HepG2 (cell line): ENCODE results near the gene SNX7. TPM values are rescaled to one million over a fixed set of nuclear protein-coding genes. Genes with fewer than 3 reads are reported as not detected.

Source experiments
- ARHGAP35 ChIP-seq: sonication (generic); formaldehyde crosslinking; IDR thresholded peaks from 2 replicates; pipeline ENCODE4 v1.9.0; 2022; ENCODE audit warnings: mild to moderate bottlenecking, inconsistent platforms, moderate library complexity, missing genetic modification reagents, borderline replicate concordance
- ASH2L ChIP-seq: fragments of 300-600, 200-600 bp; sonication (generic); IDR thresholded peaks from 2 replicates; pipeline ENCODE4 v1.7.0; 2017; ENCODE audit warnings: low read depth, mild to moderate bottlenecking, moderate library complexity, mixed read lengths, low read length; ENCODE audit not compliant: insufficient read length
- CENPT ChIP-seq: sonication (generic); formaldehyde crosslinking; IDR thresholded peaks from 2 replicates; pipeline ENCODE4 v1.8.0; 2022; ENCODE audit warnings: low read depth, mild to moderate bottlenecking, moderate library complexity, missing genetic modification reagents
- DPF2 ChIP-seq: sonication (generic); formaldehyde crosslinking; IDR thresholded peaks from 2 replicates; pipeline ENCODE4 v1.4.0; 2020; ENCODE audit warnings: mild to moderate bottlenecking, low read depth, missing genetic modification reagents, borderline replicate concordance
- GATA4 ChIP-seq: sonication (generic); IDR thresholded peaks from 2 replicates; pipeline ENCODE4 v1.6.1; 2016; ENCODE audit warnings: antibody characterized with exemption, low read depth, borderline replicate concordance
- HDAC6 ChIP-seq: fragments of 200-600 bp; sonication (generic); IDR thresholded peaks from 2 replicates; pipeline ENCODE4 v1.7.0; 2017; ENCODE audit warnings: mild to moderate bottlenecking, antibody characterized with exemption, low read length, low read depth
- HOXA5 ChIP-seq: sonication (generic); formaldehyde crosslinking; IDR thresholded peaks from 2 replicates; pipeline ENCODE4 v1.4.0; 2020; ENCODE audit warnings: missing genetic modification reagents
- IKZF4 ChIP-seq: sonication (generic); formaldehyde crosslinking; IDR thresholded peaks from 2 replicates; pipeline ENCODE4 v1.5.1; 2020; ENCODE audit warnings: borderline replicate concordance, mild to moderate bottlenecking, low read depth, missing genetic modification reagents; ENCODE audit errors: not compliant biosample characterization
- JUNB ChIP-seq: sonication (generic); formaldehyde crosslinking; IDR thresholded peaks from 2 replicates; pipeline ENCODE4 v1.8.0; 2022; ENCODE audit warnings: missing genetic modification reagents, mild to moderate bottlenecking, borderline replicate concordance
- KLF13 ChIP-seq: sonication (generic); formaldehyde crosslinking; IDR thresholded peaks from 2 replicates; pipeline ENCODE4 v1.4.0; 2020; ENCODE audit warnings: mild to moderate bottlenecking, missing genetic modification reagents
- MZF1 ChIP-seq: sonication (generic); formaldehyde crosslinking; IDR thresholded peaks from 2 replicates; pipeline ENCODE4 v1.8.1; 2023; ENCODE audit warnings: mild to moderate bottlenecking, missing genetic modification reagents, borderline replicate concordance
- NFKB2 ChIP-seq: sonication (generic); formaldehyde crosslinking; IDR thresholded peaks from 2 replicates; pipeline ENCODE4 v1.4.0; 2020; ENCODE audit warnings: missing genetic modification reagents, borderline replicate concordance
- XBP1 ChIP-seq: sonication (generic); formaldehyde crosslinking; IDR thresholded peaks from 2 replicates; pipeline ENCODE4 v1.5.0; 2020; ENCODE audit warnings: missing genetic modification reagents
- ZBTB7B ChIP-seq: sonication (generic); formaldehyde crosslinking; IDR thresholded peaks from 2 replicates; pipeline ENCODE4 v1.4.0; 2020; ENCODE audit warnings: missing genetic modification reagents
- ZMYM2 ChIP-seq: sonication (generic); formaldehyde crosslinking; IDR thresholded peaks from 2 replicates; pipeline ENCODE4 v1.8.0; 2022; ENCODE audit warnings: mild to moderate bottlenecking, missing genetic modification reagents
- ZNF234 ChIP-seq: sonication (generic); formaldehyde crosslinking; conservative IDR thresholded peaks from 2 replicates; pipeline ENCODE4 v1.5.1; 2020; ENCODE audit warnings: mild to moderate bottlenecking, missing genetic modification reagents
- ZNF263 ChIP-seq: sonication (generic); formaldehyde crosslinking; IDR thresholded peaks from 2 replicates; pipeline ENCODE4 v1.4.0; 2020; ENCODE audit warnings: missing genetic modification reagents
- ZNF33A ChIP-seq: sonication (generic); formaldehyde crosslinking; IDR thresholded peaks from 2 replicates; pipeline ENCODE4 v1.5.1; 2020; ENCODE audit warnings: missing genetic modification reagents, mild to moderate bottlenecking, moderate library complexity, borderline replicate concordance
- ZNF343 ChIP-seq: sonication (generic); formaldehyde crosslinking; IDR thresholded peaks from 2 replicates; pipeline ENCODE4 v1.4.0; 2020; ENCODE audit warnings: mild to moderate bottlenecking, missing genetic modification reagents
- ZNF432 ChIP-seq: sonication (generic); formaldehyde crosslinking; IDR thresholded peaks from 2 replicates; pipeline ENCODE4 v1.5.0; 2020; ENCODE audit warnings: missing genetic modification reagents, mild to moderate bottlenecking, borderline replicate concordance
- ZNF557 ChIP-seq: sonication (generic); formaldehyde crosslinking; IDR thresholded peaks from 2 replicates; pipeline ENCODE4 v1.4.0; 2020; ENCODE audit warnings: missing genetic modification reagents
- ZNF850 ChIP-seq: sonication (generic); formaldehyde crosslinking; conservative IDR thresholded peaks from 2 replicates; pipeline ENCODE4 v1.9.0; 2021; ENCODE audit warnings: mild to moderate bottlenecking, missing genetic modification reagents
- polyA plus RNA-seq, 8 experiments: library from polyadenylated mRNA; depleted of rRNA in 3 of 8; stranded (reverse) in 7 of 8; unstranded in 1 of 8; fragments of >200 nt; fragmentation: Illumina TruSeq in 4 of 8; extraction: Trizol in 4 of 8; gene quantifications; 2 replicates each; pipeline versions ENCODE4 v1.2.1 to v1.2.3, GENCODE V29; 2011 to 2016; ENCODE audit warnings: low read depth in 4 of 8, missing spikeins in 1 of 8, mixed read lengths in 1 of 8; ENCODE audit not compliant: insufficient read depth in 1 of 8
- total RNA-seq, 5 experiments: library from RNA; depleted of rRNA; stranded (reverse); fragments of >200 nt; fragmentation: Illumina TruSeq; extraction: Trizol; gene quantifications; 2 replicates each; pipeline ENCODE4 v1.2.3, GENCODE V29; 2016; ENCODE audit warnings: low read depth in 1 of 5
- TF ChIP-seq, protein P1 (sequence below): sonication (generic); formaldehyde crosslinking; IDR thresholded peaks from 2 replicates; pipeline ENCODE4 v1.4.0; 2020; ENCODE audit warnings: missing genetic modification reagents
- TF ChIP-seq, protein P2 (sequence below): sonication (generic); formaldehyde crosslinking; IDR thresholded peaks from 2 replicates; pipeline ENCODE4 v1.8.0; 2022; ENCODE audit warnings: mild to moderate bottlenecking, missing genetic modification reagents, borderline replicate concordance

Gene SNX7
- total and polyA plus RNA-seq, 2 of the 13 experiments (the other 11 are each of a cell fraction or from before 2014, with no cell fraction given), result 14.3 to 33.5 TPM

DNA sequence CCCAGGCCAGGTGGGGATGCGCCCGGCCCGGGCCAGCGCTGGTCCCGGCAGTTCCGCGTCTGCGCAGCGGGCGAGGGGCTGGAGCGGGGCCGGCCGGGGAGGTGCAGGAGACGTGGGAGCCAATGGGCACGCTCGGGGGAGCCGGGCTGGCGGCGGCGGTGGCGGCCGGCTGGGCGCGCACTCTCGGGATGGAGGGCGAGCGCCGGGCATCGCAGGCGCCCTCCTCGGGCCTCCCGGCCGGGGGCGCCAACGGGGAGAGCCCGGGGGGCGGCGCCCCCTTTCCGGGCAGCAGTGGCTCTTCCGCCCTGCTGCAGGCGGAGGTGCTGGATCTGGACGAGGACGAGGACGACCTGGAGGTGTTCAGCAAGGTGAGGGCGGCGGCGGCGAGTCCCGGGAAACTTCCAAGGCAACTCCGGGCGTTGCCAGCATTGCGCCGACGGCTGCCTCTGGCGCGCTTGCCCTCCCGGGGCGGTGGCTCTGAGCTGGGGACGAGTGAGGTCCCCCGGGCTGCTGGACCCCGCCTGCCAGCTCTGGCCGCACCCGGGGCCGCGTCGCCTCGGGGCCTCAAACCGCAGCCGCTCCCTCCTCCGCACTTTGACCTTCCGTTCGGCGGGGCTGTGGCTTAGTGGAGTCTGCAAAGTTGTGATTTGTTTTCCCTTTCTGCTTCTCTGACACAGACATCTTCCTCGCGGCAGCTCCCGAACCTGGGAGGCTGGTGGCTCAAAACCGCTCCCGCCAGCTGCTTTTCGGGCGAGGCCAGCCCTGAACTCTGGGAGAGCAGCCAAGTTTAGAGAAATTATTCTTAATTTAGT lies at the start of gene SNX7 (continued):
- TF ChIP-seq, protein P1, sequence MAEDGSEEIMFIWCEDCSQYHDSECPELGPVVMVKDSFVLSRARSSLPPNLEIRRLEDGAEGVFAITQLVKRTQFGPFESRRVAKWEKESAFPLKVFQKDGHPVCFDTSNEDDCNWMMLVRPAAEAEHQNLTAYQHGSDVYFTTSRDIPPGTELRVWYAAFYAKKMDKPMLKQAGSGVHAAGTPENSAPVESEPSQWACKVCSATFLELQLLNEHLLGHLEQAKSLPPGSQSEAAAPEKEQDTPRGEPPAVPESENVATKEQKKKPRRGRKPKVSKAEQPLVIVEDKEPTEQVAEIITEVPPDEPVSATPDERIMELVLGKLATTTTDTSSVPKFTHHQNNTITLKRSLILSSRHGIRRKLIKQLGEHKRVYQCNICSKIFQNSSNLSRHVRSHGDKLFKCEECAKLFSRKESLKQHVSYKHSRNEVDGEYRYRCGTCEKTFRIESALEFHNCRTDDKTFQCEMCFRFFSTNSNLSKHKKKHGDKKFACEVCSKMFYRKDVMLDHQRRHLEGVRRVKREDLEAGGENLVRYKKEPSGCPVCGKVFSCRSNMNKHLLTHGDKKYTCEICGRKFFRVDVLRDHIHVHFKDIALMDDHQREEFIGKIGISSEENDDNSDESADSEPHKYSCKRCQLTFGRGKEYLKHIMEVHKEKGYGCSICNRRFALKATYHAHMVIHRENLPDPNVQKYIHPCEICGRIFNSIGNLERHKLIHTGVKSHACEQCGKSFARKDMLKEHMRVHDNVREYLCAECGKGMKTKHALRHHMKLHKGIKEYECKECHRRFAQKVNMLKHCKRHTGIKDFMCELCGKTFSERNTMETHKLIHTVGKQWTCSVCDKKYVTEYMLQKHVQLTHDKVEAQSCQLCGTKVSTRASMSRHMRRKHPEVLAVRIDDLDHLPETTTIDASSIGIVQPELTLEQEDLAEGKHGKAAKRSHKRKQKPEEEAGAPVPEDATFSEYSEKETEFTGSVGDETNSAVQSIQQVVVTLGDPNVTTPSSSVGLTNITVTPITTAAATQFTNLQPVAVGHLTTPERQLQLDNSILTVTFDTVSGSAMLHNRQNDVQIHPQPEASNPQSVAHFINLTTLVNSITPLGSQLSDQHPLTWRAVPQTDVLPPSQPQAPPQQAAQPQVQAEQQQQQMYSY (CRISPR knock-in tag), result peak; percentile 43; the same call in 1 of the 2 replicates
- TF ChIP-seq ZNF850 (CRISPR knock-in tag), result no peak
- no peak for TF ChIP-seq DPF2 (CRISPR knock-in tag)
- TF ChIP-seq IKZF4 (CRISPR knock-in tag), result no peak
- TF ChIP-seq ZNF557 (CRISPR knock-in tag), result 0 out of 2 replicates have a peak, but pooled peaks have one; percentile 70
- no peak for TF ChIP-seq ZNF432 (CRISPR knock-in tag)
- TF ChIP-seq, protein P2, sequence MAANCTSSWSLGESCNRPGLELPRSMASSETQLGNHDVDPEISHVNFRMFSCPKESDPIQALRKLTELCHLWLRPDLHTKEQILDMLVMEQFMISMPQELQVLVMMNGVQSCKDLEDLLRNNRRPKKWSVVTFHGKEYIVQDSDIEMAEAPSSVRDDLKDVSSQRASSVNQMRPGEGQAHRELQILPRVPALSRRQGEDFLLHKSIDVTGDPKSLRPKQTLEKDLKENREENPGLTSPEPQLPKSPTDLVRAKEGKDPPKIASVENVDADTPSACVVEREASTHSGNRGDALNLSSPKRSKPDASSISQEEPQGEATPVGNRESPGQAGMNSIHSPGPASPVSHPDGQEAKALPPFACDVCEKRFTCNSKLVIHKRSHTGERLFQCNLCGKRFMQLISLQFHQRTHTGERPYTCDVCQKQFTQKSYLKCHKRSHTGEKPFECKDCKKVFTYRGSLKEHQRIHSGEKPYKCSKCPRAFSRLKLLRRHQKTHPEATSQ (CRISPR knock-in tag), result peak; percentile 51; the same call in 1 of the 2 replicates
- peak; percentile 79; the same call in 1 of the 2 replicates for TF ChIP-seq ZBTB7B (CRISPR knock-in tag)
- no peak for TF ChIP-seq CENPT (CRISPR knock-in tag)
- TF ChIP-seq NFKB2, result peak; percentile 81; the same call in 1 of the 2 replicates
- no peak for TF ChIP-seq ZNF234 (CRISPR knock-in tag)
- peak; percentile 56; the same call in 1 of the 2 replicates for TF ChIP-seq ARHGAP35 (CRISPR knock-in tag)
- TF ChIP-seq HOXA5, result peak; percentile 32; the same call in 1 of the 2 replicates
- no peak for TF ChIP-seq XBP1 (CRISPR knock-in tag)
- no peak for TF ChIP-seq ZNF263
- no peak for TF ChIP-seq ZMYM2 (CRISPR knock-in tag)
- no peak for TF ChIP-seq MZF1
- TF ChIP-seq ZNF33A (CRISPR knock-in tag), result no peak
- TF ChIP-seq GATA4, result peak; percentile 15; the same call in 1 of the 2 replicates
- no peak for TF ChIP-seq ZNF343 (CRISPR knock-in tag)
- TF ChIP-seq KLF13 (CRISPR knock-in tag), result no peak
- peak; percentile 82 for TF ChIP-seq ASH2L
- no peak for TF ChIP-seq JUNB
- no peak for TF ChIP-seq HDAC6
